NCI-H2171 (cell line): ENCODE measurements around the gene N4BP2.
"Not testable (repeated sequence)": the region's sequence is repeated elsewhere in the genome, so short reads cannot be mapped to it uniquely, and the experiment has no call there.

Experiments
- DNase-seq: peaks from one replicate; lab custom pipeline; 2025; lab: John Stamatoyannopoulos, UW

The N4BP2 gene

DNA sequence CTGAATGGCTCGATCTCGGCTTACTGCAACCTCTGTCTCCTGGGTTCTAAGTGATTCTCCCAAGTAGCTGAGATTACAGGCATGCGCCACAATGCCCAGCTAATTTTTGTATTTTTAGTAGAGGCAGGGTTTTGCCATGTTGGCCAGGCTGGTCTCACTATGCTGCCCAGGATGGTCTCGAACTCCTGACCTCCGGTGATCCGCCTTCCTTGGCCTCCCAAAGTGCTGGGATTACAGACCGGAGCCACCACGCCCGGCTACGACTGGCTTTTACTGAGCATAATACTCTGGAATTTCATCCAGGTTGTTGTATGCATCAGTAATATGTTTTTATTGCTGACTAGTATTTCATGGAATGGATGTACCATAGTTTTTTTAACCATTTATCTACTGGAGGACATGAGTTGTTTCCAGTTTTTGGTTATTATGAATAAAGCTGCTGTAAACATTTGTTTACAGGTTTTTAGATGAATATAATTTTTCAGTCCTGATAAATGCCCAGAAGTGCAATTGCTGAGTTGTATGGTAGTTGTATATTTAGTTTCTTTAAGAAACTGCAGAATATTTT is 31.2 kb downstream of the N4BP2 start:
- DNase-seq: no peak

DNA sequence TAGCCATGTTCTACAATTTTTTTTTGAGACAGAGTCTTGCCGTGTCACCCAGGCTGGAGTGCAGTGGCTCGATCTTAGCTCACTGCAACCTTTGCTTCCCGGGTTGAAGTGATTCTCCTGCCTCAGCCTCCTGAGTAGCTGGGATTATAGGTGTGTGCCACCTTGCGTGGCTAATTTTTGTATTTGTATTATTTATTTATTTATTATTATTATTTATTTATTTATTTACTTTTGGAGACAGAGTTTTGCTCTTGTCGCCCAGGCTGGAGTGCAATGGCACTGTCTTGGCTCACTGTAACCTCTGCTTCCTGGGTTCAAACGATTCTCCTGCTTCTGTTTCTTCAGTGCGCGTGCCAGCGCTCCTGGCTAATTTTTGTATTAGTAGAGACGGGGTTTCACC is 36.8 kb downstream of the N4BP2 start:
- DNase-seq: not testable (repeated sequence)

DNA sequence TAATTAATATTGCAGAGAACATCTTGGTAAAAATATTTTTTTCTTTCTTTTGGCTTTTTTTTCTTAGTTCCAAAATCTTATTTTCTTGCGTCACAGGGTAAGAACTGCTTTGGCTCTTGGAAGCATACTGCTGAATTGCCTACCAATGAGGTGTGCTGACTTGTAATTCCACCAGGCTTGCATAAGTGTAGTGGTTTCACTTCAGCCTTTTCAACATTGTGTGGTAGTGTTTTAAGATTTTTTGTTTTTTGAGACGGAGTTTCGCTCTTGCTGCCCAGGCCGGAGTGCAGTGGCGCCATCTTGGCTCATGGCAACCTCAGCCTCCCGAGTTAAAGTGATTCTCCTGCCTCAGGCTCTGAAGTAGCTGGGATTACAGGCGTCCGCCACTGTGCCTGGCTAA is 42.4 kb downstream of the N4BP2 start:
- no peak for DNase-seq

DNA sequence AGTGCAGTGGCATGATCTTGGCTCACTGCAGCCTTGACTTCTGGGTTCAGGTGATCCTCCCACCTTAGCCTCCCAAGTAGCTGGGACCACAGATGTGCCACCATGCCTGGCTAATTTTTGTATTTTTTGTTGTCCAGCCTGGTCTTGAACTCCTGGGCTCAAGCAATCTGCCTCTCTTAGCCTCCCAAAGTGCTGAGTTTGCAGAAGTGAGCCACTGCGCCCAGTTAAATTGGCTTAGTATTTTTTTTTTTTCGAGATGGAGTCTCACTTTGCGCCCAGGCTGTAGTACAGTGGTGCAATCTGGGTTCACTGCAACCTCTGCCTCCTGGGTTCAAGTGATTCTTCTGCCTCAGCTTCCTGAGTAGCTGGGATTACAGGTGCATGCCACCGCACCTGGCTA is 50.5 kb downstream of the N4BP2 start:
- not testable (repeated sequence) for DNase-seq

DNA sequence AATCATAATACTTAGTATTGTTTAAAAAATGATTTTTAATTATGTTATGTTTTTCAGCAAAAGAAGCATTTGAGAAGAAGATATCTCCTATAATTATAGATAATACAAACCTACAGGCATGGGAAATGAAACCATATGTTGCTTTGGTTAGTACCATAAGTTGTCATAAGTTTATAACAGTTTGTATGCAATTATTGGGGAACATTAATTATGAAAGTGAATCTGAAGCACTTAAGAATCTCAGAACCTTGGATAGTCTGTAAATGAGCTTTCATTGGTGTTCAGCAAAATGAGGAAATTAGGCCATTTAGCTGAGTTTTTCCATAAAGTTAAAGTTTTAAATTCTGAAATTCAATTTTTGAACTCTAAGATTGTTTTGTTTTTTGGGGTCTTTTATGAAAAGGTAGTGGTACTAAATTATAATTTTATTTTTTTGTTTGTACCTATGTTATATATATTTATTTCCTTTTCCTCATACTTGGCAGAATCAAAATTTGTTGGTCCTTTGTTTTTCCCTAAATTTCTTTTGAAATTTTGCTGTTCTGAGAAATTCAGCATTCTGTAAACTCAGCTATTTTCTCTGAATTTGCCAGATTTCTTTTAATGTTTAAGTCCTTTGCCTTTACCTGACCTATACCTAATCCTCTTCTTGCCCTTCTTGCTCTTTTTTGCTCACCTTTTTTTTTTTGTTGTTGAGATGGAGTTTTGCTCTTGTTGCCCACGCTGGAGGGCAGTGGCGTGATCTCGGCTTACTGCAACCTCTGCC is 55.6 kb downstream of the N4BP2 start:
- DNase-seq: no peak

DNA sequence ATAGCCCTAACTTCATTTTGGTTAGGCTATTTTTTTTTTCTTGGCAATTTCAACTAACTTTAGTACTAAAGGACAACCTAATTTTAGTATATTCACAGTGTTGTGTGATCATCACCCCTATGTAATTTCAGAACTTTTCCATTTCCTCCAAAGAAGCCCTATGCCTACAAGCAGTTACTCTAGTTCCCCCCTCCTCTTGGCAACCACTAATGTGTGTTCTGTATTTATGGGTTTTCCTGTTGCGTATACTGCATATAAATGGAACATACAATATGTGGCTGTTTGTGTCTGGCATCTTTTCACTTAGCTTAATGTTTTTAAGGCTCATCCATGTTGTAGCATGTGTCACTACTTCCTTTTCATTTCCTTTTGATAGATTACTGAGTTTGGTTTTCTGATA is 57.6 kb downstream of the N4BP2 start:
- no peak for DNase-seq

DNA sequence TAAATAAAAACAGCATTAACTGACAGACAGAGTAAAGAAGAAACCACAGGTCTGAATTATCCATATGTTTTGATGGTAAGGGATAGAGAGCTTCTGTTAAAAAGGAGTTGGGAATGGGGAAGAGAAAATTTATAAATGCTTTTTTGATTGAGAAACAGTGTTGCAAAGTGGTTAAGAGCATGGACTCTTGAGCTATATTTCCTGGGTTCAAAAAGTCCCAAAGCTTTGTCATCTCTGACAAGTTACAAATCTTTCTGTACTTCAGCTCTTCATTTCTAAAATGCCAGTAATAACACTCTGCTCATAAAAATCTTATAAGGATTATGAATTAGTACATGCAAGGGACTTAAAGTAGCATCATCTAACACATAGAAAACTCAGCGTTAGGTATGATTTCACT is 62.2 kb downstream of the N4BP2 start:
- no peak for DNase-seq

DNA sequence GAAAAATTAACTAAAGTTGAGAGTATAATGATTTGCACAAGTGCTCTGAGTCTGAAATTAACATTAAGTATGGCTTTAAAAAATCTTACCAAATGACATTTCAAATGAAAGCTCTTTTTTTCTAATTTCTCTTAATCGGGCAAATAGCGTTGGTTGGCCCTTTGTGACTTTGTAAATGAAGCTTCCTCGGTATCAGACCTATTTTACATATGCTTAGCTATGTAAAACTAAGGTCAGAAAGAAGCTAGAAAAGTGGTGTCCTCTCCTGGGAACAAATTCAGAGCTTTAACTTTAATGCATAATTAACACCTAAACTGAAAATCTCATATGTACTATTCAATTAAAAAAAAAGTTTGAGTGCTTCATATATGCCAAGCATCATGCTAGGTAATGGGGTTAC is 62.7 kb downstream of the N4BP2 start:
- DNase-seq: no peak

DNA sequence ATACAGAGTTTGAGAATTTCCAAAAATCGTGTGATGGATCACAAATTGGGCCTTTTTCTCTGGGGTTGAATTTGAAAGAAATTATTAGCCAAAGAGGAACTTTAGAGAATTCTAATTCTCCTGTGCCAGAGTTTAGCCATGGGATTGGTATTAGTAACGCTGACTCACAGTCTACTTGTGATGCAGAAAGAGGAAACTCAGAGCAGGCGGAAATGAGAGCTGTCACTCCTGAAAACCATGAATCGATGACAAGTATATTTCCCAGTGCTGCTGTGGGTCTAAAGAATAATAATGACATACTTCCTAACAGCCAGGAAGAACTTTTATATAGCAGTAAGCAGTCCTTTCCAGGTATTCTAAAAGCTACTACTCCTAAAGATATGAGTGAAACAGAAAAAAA is 64.9 kb downstream of the N4BP2 start:
- DNase-seq: no peak

DNA sequence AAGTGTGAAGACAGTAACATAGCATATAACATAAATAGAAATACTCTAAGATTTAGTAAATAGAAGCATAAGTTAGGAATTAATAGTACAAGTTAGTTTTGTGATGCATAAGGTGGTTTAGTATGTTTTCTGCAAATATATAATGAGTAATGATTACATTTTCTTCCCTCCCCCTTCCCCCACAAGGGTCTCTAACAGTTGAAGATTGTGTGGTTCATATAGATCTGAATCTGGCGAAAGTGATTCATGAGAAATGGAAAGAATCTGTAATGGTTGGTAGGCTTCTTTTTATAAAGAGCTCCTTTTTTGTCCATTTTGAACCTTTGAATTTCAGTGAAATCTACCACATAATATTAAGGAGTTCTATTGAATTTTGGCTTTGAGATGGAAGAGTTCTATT is 66.3 kb downstream of the N4BP2 start:
- no peak for DNase-seq

DNA sequence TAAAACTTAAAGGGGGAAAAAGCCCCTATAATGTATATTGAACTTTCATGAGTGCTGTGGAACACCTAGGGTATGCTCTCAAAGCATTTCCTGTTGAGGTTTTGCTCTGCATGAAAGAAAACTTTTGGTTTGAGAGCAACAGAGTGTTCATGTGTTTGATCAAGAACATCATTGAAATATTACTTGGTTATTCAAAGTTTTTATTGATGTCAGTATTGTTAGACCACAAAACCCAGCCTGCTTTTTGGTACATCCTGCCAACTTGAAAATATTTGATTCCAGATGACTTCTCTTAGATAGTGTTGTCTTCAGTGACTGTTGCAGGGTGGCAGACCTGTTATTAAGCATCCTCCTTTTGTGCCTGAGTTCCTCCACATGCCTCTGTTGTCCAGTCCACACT is 68.0 kb downstream of the N4BP2 start:
- no peak for DNase-seq

DNA sequence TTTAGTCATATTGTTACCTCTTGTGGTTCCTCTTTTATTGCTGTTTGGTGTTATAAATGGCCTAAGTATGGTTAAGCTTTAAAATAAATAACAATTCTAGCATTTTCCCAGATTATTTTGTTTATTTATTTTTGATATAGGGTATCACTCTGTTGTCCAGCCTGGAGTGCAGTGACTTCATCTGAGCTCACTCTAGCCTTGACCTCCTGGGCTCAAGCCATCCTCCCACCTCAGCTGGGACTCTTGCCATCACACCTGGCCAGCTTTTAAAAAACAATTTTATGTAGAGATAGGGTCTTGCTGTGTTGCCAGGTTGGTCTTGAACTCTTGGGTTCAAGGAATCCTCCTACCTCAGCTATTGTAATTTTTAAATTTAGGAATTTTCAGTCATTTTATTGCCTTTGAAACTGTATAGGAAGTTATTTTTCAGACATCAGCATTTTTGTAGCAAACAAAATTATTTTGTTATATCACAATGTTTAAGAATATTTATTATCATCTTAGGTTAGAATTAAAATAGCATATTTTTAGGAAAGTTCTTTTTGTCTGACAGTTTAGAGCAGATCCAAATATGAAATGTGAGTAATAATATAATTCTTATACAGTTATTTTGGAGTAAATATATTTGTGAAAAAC is 73.9 kb downstream of the N4BP2 start:
- no peak for DNase-seq

DNA sequence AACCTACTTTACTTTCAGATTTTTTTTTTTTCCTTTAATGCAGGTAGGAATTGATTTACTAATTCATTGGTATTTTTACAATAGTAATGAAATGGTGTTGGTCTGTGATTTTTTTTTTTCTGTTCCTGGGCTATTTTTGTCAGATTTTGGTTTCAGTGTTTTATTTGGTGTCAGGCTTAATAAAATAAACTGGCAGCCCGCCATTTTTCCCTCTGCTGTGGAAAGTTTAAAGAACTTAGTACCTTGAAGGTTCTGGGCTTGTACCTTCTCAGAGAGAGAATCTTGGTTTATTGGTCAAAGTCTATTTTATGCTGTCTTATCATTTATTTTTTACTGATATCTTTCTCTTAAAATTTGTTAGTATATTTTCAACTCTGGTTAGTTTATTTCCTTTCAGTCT is 76.2 kb downstream of the N4BP2 start:
- no peak for DNase-seq

DNA sequence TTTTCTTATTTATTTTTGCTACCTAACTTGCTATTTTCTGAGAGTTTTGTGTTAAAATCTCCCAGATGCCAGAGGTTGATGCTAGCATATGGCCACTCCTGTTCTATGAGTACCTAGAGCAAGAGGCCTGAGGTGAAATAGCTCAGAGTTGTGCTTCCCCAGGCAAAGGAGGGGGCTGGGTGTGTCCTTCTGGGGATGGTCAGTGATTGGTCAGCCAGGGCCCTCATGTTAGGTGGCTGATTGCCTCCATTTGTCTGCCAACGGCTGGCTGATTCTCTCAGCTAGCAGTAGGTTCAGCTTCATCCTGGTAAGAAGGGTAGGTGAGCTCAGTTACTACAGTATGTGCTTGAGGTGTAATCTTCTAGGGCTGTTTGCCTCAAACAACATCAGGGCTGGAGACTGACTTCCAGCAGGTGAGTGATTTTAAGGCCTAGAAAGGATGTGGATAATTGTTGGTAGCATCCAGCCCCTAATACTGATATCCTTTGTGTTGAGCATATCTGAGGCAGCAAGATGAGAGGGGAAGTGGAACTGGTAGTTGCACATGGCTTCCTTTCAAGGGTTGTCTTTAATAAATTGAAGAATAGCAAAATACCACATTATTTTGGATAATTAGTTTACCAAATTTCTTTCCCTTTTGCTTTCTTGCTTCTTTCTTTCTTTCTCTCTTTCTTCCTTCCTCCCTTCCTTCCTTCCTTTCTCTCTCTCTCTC is 77.7 kb downstream of the N4BP2 start:
- no peak for DNase-seq

DNA sequence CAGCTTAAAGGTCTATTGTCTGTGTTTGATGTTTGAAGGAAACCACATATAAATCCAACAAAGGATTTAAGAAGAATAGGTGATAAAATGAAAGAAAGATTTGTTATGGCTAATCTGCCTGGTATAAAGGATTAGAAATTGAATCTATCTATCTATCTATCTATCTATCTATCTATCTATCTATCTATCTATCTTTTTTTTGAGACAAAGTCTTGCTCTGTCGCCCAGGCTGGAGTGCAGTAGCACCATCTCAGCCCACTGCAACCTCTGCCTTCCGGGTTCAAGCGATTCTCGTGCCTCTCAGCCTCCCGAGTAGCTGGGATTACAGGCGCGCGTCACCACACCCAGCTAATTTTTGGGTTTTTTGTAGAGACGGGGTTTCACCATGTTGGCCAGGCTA is 79.6 kb downstream of the N4BP2 start:
- DNase-seq: not testable (repeated sequence)

DNA sequence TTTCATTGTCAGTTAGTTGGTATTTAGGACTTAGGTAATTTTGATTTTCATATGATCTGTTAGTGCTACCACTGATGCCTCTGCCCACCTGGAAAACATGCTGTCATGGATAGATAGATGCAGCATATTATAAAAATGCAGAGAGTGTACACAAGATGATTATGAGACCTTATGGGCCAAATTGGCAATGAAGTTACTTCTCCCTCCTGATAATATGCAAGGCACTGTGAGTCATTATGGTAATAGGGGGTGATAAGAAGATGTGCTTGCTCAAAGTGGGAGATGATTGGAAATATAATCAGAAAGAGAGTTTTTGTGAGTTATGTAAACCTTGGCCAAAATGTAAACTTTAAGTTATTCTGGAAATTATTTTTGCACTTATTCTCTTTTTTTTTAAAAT is 83.5 kb downstream of the N4BP2 start:
- DNase-seq: no peak

DNA sequence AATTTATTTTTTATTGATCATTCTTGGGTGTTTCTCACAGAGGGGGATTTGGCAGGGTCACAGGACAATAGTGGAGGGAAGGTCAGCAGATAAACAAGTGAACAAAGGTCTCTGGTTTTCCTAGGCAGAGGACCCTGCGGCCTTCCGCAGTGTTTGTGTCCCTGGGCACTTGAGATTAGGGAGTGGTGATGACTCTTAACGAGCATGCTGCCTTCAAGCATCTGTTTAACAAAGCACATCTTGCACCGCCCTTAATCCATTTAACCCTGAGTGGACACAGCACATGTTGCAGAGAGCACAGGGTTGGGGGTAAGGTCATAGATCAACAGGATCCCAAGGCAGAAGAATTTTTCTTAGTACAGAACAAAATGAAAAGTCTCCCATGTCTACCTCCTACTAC is 83.9 kb downstream of the N4BP2 start:
- not testable (repeated sequence) for DNase-seq

DNA sequence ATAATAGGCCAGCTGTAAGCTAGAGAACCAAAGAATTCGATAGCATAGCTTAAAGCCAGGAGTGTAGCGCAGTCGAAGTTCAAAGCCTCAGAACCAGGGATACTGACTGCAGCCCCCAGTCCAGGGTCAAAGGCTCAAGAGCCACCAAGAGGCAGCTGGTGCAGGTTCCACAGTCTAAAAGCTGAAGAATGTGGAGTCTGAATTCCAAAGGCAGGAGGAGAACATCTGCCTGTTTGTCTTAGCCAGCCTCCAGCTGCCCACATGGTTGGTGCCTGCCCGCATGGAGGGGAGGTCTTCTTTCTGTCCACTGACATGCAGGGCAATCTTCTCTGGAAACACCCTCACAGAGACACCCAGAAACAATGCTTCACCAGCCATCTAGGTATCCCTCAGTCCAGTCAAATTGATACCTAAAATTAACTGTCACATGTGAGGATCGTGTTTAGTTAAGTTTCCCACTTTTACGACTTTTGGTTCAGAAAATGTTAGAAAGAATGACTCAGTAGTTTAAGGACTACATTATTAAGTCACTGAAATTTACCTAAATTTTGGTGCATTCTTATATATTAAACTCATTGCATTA is 87.4 kb downstream of the N4BP2 start:
- no peak for DNase-seq

DNA sequence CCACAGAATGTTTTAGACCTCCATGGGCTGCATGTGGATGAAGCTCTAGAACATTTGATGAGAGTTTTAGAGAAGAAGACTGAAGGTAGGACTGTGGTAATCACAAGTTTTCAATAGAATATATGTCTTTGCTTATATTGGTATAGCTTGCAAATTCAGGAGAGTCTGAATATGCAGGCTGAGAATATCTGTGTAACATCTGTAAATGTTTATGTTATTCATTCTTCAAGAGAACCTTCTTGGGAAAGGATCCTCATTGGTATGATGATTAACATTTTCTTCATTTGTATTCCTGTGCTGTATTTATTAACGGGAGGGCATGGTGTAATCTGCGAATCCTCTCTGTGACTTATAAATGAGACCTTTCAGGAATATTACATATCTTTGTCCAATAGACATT is 88.1 kb downstream of the N4BP2 start:
- DNase-seq: no peak

DNA sequence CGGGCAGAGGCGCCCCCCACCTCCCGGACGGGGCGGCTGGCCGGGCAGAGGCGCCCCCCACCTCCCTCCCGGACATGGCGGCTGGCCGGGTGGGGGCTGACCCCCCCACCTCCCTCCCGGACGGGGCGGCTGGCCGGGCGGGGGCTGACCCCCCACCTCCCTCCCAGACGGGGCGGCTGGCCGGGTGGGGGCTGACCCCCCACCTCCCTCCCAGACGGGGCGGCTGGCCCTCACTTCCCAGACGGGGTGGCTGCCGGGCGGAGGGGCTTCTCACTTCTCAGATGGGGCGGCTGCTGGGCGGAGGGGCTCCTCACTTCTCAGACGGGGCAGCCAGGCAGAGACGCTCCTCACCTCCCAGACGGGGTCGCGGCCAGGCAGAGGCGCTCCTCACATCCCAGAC is 90.8 kb downstream of the N4BP2 start:
- not testable (repeated sequence) for DNase-seq

DNA sequence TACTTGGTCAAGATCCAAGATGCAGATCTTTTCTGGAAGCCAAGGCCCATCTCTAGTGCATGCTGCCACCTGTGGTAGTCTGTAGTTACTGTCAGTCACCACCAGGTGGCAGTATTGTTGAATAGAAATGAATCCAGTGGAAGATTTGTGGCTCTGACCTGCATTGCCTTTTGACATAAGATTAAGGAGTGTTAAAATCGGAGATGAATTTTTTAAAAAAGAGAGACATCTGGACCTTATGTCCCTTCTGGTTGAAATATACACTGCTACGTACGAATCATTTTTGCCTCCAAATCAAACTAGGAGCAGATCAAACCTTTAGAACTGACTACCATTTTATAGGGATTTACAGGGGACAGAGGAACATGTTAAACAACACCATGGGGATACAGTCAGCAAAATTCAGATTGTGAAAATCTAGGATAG is 93.3 kb downstream of the N4BP2 start:
- no peak for DNase-seq

DNA sequence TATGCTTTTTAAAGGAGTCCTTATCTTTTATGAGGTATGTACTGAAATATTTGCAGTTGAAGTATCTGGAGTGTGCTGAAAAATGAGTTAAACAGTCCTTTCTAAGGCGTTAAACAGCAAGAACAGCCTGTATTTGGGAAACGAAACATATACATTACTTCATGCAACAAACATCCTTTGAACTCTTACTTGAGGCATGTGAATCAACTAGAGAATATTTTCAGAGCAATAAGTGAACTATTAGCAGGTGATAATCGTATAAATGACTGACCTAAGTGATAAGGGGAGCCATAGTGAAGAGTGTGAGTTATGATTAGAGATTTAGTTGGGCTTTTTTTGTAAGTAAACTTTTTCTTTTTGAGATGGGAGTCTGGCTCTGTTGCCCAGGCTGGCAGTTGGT is 94.3 kb downstream of the N4BP2 start:
- no peak for DNase-seq

DNA sequence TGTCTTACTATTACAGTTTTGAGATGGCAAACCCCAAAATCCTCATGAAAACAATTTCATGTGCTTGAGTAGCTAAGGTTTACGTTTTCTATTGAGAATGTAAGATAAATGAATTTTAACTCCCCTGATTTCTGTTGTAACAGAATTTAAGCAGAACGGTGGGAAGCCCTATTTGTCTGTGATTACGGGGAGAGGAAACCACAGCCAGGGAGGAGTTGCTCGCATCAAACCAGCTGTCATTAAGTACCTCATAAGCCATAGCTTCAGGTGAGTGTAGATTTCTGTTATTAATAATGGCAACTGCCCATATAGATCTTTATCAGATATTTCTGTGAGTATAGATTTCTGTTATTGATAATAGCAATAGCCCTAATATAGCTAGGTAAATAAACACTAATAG is 96.0 kb downstream of the N4BP2 start:
- no peak for DNase-seq
